HS-27A (cell line): ENCODE data around the gene PRR16.
A peak's percentile ranks its signal among the peaks of the same experiment; 100 is the strongest.

Experiments
- DNase-seq: peaks from one replicate; pipeline ENCODE4 v3.0.0-alpha.2; 2012; ENCODE audit warnings: low read depth, missing footprints

PRR16 gene

GRCh38 chr5:120576588-120576987, 112.5 kb downstream of the PRR16 start:
- no peak for DNase-seq

DNA sequence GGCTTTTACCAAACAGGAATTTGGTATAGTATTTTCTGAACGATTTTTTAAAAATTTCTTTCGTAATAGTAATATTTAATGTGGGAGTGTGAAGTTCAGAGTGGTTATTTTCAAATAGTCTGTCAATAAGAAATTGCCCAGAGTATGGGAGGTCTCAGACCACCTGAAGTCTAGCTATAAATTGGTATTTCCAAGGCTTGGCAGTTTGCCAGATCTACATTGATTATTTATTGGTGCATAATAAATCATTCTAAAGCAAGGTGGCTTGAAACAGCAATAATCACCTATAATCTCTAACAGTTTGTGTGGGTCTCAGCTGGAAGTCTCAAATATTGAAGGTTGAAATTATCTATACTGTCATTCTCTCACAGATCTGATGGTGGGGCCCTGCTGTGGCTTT, 118.5 kb downstream of the PRR16 start:
- no peak for DNase-seq

DNA sequence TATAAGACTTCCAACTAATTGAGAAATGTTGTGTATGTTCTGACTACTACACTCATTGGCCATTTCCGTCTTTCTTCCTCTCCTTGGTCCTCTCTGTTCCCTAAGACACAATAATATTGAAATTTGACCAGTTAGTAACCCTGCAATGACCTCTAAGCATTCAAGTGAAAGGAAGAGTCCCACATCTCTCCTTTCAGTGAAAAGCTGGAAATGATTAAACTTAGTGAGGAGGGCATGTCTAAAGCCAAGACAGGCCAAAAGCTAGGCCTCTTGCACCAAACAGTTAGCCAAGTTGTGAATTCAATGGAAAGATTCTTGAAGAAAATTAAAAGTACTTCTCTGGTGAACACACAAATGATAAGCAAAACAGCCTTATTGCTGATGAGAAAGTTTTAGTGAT, 122.5 kb downstream of the PRR16 start:
- DNase-seq, result no peak

DNA sequence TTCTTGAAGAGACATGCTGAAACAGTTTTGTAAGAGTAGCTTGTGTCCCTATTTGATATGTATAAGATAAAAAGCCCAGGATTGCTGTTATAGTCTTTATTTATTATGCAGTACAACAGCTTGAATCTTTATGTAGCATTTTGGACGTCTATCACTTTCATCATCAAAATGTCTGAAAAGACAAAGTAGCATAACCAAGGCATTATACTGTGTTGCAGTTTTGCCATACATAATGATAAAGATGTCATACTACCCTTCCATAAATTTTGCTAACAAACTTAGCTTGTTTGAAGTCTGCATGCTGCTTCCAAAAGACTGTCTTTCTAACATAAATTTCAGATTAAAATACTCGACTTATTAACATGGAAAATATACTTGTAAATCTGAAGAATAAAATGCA, 127.8 kb downstream of the PRR16 start:
- DNase-seq, result no peak

GRCh38 chr5:120599576-120599975, 135.5 kb downstream of the PRR16 start:
- DNase-seq, result no peak

- DNase-seq, result no peak
Observed at GRCh38 chr5:120600639-120601038, 136.5 kb downstream of the PRR16 start.

GRCh38 chr5:120602033-120602432, 137.9 kb downstream of the PRR16 start:
- no peak for DNase-seq

GRCh38 chr5:120604884-120605283, 140.8 kb downstream of the PRR16 start:
- peak; percentile 78 for DNase-seq

DNA sequence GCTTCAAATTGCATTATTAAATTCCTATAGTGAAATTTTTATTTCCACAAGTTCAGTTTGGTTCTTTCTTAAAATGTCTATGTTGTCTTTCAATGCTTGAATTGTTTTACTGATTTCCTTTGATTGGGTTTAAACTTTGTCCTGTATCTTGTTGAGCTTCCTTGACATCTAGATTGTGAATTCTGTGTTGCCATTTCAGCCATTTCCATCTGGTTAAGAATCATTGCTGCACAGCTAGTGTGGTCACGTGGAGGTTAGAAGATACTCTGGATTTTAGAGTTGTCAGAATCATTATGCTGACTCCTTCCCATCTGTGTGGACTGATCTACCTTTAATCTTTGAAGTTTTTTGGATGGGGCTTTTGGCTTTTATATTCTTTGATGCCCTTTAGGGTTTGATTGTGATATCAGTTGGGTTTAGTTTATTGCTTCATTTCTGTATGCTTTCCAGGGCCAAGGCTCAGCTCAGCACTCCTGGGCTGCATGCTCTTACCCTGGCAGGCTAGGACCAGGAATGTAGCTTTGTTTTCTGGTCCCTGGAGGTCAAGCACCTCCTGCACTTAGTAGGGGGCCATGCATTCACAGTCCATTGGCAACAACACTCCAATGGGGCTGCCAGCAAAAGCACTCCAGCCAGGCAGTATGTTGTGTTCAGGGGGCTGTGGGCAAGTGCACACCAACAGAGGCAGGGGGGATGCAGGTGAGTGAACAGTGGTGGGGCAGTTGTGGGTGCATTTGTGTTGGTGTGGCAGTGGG, 141.4 kb downstream of the PRR16 start:
- no peak for DNase-seq

GRCh38 chr5:120609570-120609969, 145.5 kb downstream of the PRR16 start:
- DNase-seq, result no peak

DNA sequence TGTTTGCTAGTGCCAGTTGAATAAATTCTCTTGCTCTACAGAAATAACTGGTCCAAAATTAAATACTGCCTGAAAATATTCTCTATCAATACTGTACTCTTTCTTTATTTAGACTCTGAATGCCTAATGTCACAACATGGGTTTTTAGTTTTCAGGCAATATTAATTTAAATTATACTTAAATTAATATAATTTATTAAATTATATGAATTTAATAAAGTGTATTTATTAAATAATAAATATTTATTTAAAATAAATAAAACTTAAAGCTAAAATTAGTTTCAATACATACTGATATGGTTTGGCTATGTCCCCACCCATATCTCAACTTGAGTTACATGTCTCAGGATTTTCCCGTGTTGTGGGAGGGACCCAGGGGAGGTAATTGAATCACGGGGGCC, 146.0 kb downstream of the PRR16 start:
- DNase-seq, result no peak

GRCh38 chr5:120613729-120614128, 149.6 kb downstream of the PRR16 start:
- DNase-seq, result no peak

GRCh38 chr5:120614531-120615180, 150.6 kb downstream of the PRR16 start:
- no peak for DNase-seq

DNA sequence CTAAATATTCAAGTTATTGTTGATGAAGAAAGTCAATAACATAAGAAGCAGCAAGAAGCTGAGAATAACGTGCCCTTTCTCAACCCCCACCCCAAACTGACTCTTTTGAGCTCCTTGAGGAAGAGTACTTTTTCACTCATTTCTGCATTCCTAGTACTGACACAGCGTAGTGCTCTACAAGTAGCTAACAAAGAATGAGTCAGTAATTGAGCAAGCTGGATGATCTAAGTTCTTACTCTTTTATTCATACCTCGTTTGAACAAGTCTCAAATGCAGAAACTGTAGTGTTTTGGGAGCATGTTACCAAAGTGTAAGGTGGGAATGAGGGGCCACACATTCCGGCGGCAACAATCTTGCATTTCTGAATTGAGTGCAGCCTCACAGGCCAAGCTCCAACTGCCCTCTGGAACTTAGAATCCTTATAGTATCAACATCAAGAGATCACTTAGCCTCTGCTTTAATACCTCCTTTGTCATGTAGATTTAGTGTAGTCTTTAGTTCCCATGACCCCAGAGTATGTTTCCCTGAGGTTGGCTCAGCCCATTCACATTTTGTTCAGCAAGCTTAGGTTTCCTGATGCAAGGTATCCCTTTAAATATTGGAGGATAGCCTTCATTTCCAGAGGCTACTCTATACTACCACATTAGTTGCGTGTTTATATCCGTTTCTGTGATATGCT, 152.0 kb downstream of the PRR16 start:
- DNase-seq, result no peak

- DNase-seq, result no peak
Observed at GRCh38 chr5:120621339-120621738, 157.2 kb downstream of the PRR16 start.

DNA sequence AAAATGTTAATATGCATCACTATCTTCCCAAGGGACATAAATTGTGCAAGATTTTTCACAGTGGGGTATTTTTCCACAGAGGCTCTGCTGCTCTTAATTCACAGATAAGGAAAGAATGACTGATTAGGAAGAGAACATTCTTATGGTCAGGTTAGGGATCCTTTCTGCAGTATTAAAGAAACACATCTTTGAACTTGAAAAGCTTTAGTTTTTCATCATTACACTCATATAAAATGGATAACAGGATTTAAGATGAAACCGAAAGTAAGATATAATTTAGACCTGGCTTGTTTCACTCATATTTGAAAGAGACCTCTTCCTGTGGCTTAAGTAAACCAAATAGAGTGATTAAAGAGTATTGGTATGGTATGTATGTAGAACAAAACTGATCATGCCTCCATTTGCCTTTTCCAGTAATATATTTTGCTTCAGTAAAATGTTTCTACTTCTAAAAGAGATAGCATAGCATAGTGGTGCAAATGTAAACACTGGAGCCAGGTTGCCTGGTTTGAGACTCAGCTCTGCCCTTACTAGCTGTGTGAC, 160.0 kb downstream of the PRR16 start:
- DNase-seq, result no peak

- no peak for DNase-seq
Observed at GRCh38 chr5:120628156-120628555, 164.1 kb downstream of the PRR16 start.

- DNase-seq, result no peak
Observed at GRCh38 chr5:120630550-120630949, 166.4 kb downstream of the PRR16 start.

- no peak for DNase-seq
Observed at GRCh38 chr5:120631611-120632010, 167.5 kb downstream of the PRR16 start.

- DNase-seq, result no peak
Observed at GRCh38 chr5:120632430-120632829, 168.3 kb downstream of the PRR16 start.

DNA sequence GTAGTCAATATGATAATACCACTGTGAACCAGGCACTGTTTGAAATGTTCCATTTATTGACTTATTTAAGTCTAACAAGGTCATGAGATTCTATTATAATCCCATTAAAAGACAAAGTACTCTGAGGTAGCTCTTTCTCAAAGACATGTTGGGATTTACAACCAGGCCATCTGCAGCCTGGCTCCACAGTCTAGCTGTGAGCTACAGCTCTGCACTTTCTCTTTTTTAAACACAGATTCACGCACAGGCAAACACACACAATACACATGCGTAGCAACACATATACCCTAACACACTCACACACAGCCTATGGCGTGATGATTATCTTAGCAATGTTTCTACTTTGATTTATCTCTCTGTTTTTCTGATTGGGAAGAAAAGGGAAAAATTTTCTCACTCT, 174.3 kb downstream of the PRR16 start:
- no peak for DNase-seq

- DNase-seq, result no peak
Observed at GRCh38 chr5:120640778-120641177, 176.7 kb downstream of the PRR16 start.

- DNase-seq, result no peak
Observed at GRCh38 chr5:120644516-120644915, 180.4 kb downstream of the PRR16 start.
